Thyroid gland (tissue), 4 donors: Measurements from ENCODE around the gene FZR1.

Experiments used
- CTCF ChIP-seq, 6 experiments: fragments of 200-600 bp in 3 of 6; fragments of 450-650 bp in 3 of 6; sonication (generic) in 3 of 6; IDR thresholded peaks; one replicate each; pipeline ENCODE4 v1.5.1; 2016 to 2019; ENCODE audit warnings: antibody characterized with exemption in 6 of 6, mild to moderate bottlenecking in 2 of 6, inconsistent platforms in 1 of 6, moderate library complexity in 1 of 6
- POLR2A ChIP-seq, 2 donors: fragments of 450-650 bp; IDR thresholded peaks; one replicate each; pipeline ENCODE4 v1.6.1; 2017; ENCODE audit warnings: antibody characterized with exemption in 2 of 2, mild to moderate bottlenecking in 2 of 2, moderate library complexity in 1 of 2

- TF ChIP-seq CTCF (IDR thresholded peaks at IDR 0.05) = no peak
- no peak for TF ChIP-seq POLR2A (IDR thresholded peaks at IDR 0.05)
Observed at GRCh38 chr19:3534375-3535234, 28.5 kb downstream of the FZR1 start.
